Activated naive CD8-positive, alpha-beta T cell treated with anti-CD3 and anti-CD28 coated beads for 36 hours (primary cell): ENCODE results near the gene SLC37A1. TPM values are rescaled to one million over a fixed set of nuclear protein-coding genes. Genes with fewer than 3 reads are reported as not detected.

ENCODE experiments used
- DNase-seq: peaks from one replicate; pipeline ENCODE4 v3.0.0; 2021
- H3K27ac Mint-ChIP-seq: one replicate; pipeline ENCODE4 v1.8.0; 2022; ENCODE audit warnings: mild to moderate bottlenecking, moderate library complexity, mixed read lengths
- H3K27me3 Mint-ChIP-seq: one replicate; pipeline ENCODE4 v1.8.0; 2022; ENCODE audit warnings: mild to moderate bottlenecking, mixed read lengths
- H3K36me3 Mint-ChIP-seq: one replicate; pipeline ENCODE4 v1.8.0; 2021; ENCODE audit warnings: mild to moderate bottlenecking, mixed read lengths
- H3K4me1 Mint-ChIP-seq: one replicate; pipeline ENCODE4 v1.8.0; 2021; ENCODE audit warnings: mixed read lengths
- H3K4me3 Mint-ChIP-seq: one replicate; pipeline ENCODE4 v1.8.0; 2022; ENCODE audit warnings: mild to moderate bottlenecking, moderate library complexity, mixed read lengths
- H3K9me3 Mint-ChIP-seq: one replicate; pipeline ENCODE4 v1.8.0; 2022; ENCODE audit warnings: mixed read lengths
- total RNA-seq, 2 experiments: library from RNA; stranded (reverse); gene quantifications; one replicate each; pipeline ENCODE4 v1.2.3, GENCODE V29; 2021

The SLC37A1 gene
- total RNA-seq, 2 experiments from 2014 or later, result 15.7 to 17.5 TPM

DNA sequence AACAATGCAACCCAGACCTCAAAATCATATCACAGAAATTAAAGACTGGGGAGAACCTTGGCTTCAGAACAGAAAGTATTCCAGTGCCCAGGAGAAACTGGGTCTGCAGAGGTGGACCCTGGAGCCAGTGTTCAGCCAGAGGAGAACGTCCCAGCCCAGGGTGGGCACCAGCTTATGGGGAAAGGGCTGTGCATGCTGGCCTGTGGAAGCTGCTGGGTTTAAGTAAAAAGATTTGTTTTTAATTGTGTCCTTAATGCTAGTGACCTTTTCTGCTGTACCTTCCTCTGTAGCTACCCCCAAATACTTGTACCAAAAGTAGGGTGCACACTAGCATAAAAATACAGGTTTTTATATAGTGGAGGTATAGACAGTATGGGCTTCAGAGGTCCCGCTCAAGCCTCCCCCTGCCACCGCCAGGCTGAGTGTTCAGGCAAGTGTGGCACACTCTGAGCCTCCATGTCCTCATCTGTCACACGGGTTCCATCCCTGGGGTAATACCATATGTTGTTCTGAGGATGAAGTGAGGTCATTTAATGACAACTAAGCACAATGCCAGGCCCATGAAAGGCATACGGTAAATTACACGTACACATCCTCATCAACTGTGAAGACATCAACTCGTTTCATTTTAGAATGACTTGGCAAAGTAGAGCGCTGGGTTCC, 47.0 kb downstream of the SLC37A1 start:
- Mint-ChIP-seq H3K4me1 (no peaks in the 10 kb centered on the region), H3K9me3 (no peaks in the 10 kb centered on the region), H3K27me3 (no peaks in the 10 kb centered on the region), H3K4me3 (no peak overlapping the region), H3K27ac (no peak overlapping the region), H3K36me3 (no peaks in the 10 kb centered on the region)
- DNase-seq, result no peak

DNA sequence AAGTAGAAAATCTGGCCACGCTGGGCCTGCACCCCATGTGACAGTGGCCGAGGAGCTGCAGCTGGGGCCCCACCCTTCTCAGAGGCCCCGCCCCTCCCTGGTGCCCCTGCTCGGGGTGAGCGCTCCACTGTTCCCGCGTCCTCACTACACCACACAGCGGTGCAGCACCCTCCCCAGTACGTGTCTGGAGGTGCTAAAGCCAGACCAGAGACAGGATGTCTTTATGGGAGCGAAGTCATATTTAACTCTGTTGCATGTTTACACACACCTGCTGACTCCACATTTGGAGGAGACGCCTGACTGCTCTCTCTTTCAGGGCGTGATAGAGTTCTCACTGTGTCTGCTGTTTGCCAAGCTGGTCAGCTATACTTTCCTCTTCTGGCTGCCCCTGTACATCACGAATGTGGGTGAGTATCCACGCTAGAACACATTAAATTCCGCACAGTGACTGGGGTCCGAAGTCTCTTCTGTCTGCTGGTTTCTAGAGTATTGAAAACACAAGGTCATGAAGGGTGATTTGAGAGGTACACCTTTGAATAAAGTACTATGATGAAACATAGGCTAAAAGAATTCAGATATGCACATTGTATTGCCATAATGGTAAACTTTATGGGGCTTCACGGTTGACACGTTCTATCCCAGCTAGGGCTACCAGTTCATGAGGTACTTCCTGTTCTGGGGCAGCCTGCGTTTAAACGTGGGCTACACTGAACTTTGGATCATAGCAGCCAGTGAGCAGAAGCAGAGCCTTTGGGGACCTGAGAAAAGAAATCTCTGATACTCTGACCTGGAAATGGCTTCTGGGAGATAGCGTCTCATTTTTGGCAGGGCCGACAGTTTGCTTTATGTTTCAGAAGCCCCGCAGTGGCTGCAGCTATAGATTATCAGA, 48.4 kb downstream of the SLC37A1 start:
- Mint-ChIP-seq H3K9me3 (no peaks in the 10 kb centered on the region), H3K4me3 (no peak overlapping the region), H3K27me3 (no peaks in the 10 kb centered on the region), H3K36me3 (no peaks in the 10 kb centered on the region), H3K27ac (no peak overlapping the region), H3K4me1 (no peaks in the 10 kb centered on the region)
- no peak for DNase-seq

DNA sequence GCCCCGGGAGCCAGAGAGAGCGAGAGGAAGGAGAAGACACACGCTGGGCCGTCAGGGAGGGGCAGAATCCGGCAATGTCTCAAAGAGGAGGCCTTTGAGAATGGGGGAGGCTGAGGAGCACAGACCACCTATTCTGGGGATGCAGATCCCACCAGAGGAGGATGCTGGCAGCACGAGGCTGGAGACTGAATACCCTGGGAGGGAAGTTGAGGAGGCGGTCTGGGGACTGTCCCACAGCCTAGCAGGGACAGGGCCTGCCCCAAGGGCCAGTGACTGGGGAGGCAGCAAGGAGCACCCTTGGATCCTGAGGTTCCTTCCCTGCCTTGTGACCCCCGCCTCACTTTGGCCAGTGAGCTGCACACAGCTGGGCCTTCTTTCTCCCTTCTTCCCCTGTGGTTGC, 49.2 kb downstream of the SLC37A1 start:
- Mint-ChIP-seq H3K36me3 (peaks cover 3% of the 10 kb centered on the region), H3K27ac (no peak overlapping the region), H3K9me3 (no peaks in the 10 kb centered on the region), H3K4me1 (no peaks in the 10 kb centered on the region), H3K4me3 (no peak overlapping the region), H3K27me3 (no peaks in the 10 kb centered on the region)
- DNase-seq, result no peak

DNA sequence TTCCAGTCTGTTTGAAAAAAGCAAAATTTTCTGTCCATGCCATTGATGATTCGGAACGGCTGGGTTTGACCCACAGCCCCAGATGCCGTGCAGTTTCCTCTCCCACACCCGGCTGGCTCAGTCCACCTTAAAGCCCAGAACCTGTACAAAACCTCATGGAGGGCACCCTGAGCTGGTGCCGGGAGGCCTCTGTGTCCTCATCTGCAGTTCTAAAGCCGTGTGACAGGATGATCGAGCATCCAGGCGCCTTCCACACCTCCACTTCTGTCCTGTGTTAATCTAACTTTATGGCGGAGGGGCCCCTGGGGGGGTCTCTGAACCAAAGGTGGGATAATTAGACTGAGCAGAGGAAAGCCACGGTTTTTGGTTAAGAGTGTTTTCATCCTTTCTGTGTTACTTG, 49.6 kb downstream of the SLC37A1 start:
- H3K4me1 Mint-ChIP-seq, result no peaks in the 10 kb centered on the region
- H3K36me3 Mint-ChIP-seq, result peaks cover 3% of the 10 kb centered on the region
- DNase-seq, result no peak
- H3K9me3 Mint-ChIP-seq, result no peaks in the 10 kb centered on the region
- no peaks in the 10 kb centered on the region for H3K27me3 Mint-ChIP-seq
- no peak overlapping the region for H3K4me3 Mint-ChIP-seq
- no peak overlapping the region for H3K27ac Mint-ChIP-seq

DNA sequence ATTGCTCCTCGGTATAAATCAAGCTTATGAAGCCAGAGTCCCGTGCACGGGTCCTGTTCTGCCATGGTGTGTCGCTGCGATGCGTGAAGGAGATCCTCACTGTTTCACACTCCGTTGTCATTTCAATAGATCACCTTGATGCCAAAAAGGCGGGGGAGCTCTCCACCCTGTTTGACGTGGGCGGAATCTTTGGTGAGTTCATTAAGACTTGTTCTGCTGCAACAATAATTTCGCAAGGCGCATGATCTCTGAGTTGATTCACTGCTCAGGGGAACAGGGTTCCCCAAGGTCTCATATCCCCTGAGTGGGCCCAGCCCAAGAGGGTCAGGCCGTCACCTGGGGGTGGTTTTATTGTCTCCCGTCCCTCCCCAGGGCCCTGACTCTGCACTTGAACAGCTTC, 50.0 kb downstream of the SLC37A1 start:
- no peak for DNase-seq
- H3K4me3 Mint-ChIP-seq, result no peak overlapping the region
- no peaks in the 10 kb centered on the region for H3K9me3 Mint-ChIP-seq
- peaks cover 3% of the 10 kb centered on the region for H3K36me3 Mint-ChIP-seq
- no peaks in the 10 kb centered on the region for H3K27me3 Mint-ChIP-seq
- H3K4me1 Mint-ChIP-seq, result no peaks in the 10 kb centered on the region
- H3K27ac Mint-ChIP-seq, result no peak overlapping the region

DNA sequence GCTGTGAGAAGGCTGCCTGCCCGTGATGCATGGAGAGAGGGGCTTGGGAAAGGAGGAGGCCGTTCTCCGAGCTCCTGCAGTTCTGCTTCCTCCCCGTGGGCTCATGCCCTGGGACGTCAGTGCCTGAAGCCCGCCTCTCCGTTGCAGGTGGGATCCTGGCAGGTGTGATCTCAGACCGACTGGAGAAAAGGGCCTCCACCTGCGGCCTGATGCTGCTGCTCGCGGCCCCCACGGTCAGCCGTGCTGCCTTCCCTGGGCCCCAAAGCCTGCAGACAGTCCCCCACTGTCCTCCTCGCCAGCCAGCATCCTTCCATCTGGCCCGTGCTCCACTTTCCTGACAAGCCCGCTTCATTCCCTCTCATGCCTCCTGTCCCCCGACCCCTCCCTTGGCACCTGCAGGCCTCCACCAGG, 50.9 kb downstream of the SLC37A1 start:
- no peaks in the 10 kb centered on the region for H3K9me3 Mint-ChIP-seq
- no peak overlapping the region for H3K27ac Mint-ChIP-seq
- DNase-seq, result no peak
- no peaks in the 10 kb centered on the region for H3K27me3 Mint-ChIP-seq
- H3K4me1 Mint-ChIP-seq, result no peaks in the 10 kb centered on the region
- no peak overlapping the region for H3K4me3 Mint-ChIP-seq
- peaks cover 4% of the 10 kb centered on the region for H3K36me3 Mint-ChIP-seq

DNA sequence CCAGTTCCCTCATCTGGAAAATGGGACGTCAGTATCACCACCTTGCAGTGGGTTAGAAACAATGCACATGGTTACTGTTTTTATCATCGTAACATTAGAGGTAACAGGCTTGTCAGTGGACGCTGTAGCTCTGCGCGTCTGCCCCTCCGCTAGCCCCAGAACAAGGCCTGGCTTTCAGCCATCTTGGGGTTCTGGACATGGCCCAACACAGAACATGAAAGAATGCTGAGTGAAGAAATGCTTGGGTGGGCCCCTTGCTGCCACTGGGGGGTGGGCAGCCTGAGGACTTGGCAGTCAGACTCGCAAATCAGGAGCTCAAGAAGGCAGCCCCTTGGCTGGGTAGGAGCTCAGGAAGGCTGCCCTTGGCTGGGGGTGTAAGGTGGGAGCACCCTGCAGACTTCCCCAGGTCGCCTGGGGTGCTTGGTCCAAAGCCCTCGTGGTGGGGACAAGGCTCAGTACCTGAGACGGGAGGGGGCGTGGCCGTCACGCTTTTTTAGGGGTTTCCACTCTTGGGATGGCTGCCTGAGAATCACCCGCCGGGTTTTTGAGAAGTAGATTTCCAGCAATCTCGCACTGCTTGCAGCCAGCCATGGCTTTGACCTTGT, 51.7 kb downstream of the SLC37A1 start:
- H3K4me1 Mint-ChIP-seq, result peaks cover under 1% of the 10 kb centered on the region
- DNase-seq, result no peak
- no peaks in the 10 kb centered on the region for H3K9me3 Mint-ChIP-seq
- peaks cover 4% of the 10 kb centered on the region for H3K36me3 Mint-ChIP-seq
- no peak overlapping the region for H3K27ac Mint-ChIP-seq
- no peaks in the 10 kb centered on the region for H3K27me3 Mint-ChIP-seq
- no peak overlapping the region for H3K4me3 Mint-ChIP-seq

DNA sequence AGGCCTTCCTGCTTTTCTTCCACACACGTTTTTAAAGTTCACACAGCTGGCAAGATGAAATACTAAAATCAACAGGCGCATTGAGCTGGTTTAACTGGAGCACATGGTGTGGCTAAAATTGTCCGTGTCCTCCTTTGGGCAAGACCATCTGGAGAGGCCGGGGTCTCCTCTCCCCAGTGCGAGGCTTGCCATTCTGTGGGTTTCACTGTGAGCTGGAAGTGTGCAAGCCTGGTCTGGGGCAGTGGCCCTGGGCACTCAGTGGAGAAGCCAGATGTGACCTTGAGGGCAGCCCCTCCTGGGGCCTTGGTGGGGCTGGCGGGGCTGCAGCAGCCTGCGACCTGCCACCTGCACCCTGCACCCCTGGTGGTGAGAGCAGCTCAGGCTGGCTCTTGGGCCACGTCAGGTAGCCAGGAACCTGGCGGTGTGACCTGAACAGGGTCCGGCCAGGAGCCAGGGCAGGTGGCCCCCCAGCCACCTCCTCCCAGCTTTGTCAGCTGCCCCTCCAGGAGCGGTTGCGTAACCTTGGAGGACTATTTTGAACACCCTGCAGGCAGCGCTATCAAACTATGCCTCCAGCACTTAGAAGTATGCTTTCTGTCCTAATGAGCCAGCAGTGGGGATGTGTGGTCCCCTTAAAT, 52.4 kb downstream of the SLC37A1 start:
- no peak for DNase-seq
- Mint-ChIP-seq H3K27me3 (no peaks in the 10 kb centered on the region), H3K4me3 (no peak overlapping the region), H3K4me1 (peaks cover 1% of the 10 kb centered on the region), H3K36me3 (peaks cover 6% of the 10 kb centered on the region), H3K27ac (no peak overlapping the region), H3K9me3 (no peaks in the 10 kb centered on the region)

DNA sequence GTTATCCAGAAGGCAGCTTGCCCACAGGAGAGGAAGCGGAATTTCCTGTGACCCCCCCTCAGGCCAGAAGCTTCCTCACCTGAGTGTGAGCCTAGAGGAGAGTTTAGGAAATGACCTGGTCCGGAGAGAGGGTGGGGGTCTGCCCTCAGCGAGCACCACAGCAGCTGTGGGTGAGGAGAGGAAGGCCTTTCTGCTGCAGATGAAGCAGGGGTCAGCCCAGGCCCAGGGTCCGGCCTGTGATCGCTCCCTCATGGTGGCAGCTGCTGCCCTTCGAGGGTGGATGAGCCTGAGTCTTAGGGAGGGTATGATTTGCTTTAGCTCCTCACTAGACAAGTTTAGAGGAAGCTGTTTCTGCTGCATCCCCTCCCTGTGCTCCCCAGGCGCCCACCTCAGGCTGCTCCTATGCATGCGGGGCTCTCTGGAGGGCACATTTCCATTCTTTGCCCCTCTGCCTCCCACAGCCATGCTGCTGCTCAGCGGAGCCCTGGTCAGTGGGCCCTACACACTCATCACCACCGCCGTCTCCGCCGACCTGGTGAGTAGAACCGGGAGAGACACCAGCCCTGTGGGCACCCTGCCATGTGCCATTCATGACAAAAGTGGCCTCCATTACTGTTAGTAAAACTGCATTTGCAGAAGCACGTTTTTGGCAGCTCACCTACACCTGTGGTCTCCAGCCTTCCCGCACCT, 53.0 kb downstream of the SLC37A1 start:
- H3K4me1 Mint-ChIP-seq, result peaks cover 1% of the 10 kb centered on the region
- no peak for DNase-seq
- no peaks in the 10 kb centered on the region for H3K27me3 Mint-ChIP-seq
- peaks cover 9% of the 10 kb centered on the region for H3K36me3 Mint-ChIP-seq
- H3K9me3 Mint-ChIP-seq, result no peaks in the 10 kb centered on the region
- H3K4me3 Mint-ChIP-seq, result no peak overlapping the region
- no peak overlapping the region for H3K27ac Mint-ChIP-seq

DNA sequence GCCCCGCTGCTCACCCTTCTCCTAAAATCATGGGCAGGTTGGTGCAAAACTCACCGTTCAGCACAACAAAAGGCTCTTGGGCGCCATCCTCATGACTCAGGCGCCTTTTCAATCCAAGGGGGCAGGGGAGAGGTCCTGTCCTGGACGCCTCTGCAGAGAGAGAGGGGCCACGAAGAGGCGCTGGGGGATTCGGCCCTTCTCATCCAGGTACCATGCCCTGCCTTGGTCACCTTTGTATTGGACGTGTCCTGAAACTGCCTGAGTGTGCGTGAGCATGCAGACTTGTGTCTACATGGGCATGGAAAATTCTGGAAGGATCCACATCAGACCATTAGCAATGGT, 53.5 kb downstream of the SLC37A1 start:
- Mint-ChIP-seq H3K27ac (no peak overlapping the region), H3K4me1 (peaks cover 1% of the 10 kb centered on the region), H3K4me3 (no peak overlapping the region), H3K27me3 (no peaks in the 10 kb centered on the region), H3K9me3 (no peaks in the 10 kb centered on the region), H3K36me3 (peaks cover 13% of the 10 kb centered on the region)
- no peak for DNase-seq

DNA sequence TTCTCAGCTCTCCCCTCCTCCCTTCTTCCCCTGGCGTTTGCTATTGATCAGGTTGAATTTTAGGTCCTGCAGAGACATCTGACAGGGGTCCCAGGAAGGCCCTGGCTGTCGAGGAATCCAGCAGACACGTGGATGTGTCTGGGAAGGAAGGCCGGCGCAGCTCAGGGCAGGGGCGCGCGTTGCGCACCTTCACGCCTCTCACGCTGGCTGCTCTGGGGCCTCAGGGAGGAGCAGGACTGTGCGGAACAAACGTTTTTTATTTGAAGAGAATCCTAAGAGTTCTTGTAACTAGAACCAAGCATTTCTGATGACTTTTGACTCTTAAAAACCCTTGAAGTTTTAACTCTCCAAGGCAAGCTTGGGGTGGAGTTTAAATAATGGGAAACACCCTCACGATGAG, 54.2 kb downstream of the SLC37A1 start:
- Mint-ChIP-seq H3K4me3 (no peak overlapping the region), H3K9me3 (no peaks in the 10 kb centered on the region), H3K27ac (no peak overlapping the region), H3K4me1 (peaks cover 1% of the 10 kb centered on the region), H3K27me3 (no peaks in the 10 kb centered on the region), H3K36me3 (peaks cover 13% of the 10 kb centered on the region)
- DNase-seq, result no peak

DNA sequence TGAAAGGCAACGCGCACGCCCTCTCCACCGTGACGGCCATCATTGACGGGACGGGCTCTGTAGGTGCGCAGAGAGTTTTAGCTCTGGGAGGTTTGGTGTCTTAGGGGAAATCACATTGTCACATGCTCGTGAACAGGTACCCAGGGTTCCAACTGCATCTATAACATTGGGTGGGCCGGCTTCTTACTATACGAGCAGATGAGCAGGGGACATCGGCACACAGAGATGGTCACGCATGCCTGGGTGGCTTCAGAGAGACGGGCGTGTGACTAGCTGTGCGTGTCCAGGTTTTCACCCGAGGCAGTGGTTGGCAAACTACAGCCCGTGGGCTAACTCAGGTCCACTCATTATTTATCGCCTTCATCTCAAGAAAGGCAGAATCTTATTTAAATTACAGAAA, 54.7 kb downstream of the SLC37A1 start:
- no peaks in the 10 kb centered on the region for H3K27me3 Mint-ChIP-seq
- H3K36me3 Mint-ChIP-seq, result peaks cover 13% of the 10 kb centered on the region
- H3K4me1 Mint-ChIP-seq, result peaks cover 1% of the 10 kb centered on the region
- no peak overlapping the region for H3K4me3 Mint-ChIP-seq
- no peak overlapping the region for H3K27ac Mint-ChIP-seq
- no peak for DNase-seq
- H3K9me3 Mint-ChIP-seq, result no peaks in the 10 kb centered on the region

DNA sequence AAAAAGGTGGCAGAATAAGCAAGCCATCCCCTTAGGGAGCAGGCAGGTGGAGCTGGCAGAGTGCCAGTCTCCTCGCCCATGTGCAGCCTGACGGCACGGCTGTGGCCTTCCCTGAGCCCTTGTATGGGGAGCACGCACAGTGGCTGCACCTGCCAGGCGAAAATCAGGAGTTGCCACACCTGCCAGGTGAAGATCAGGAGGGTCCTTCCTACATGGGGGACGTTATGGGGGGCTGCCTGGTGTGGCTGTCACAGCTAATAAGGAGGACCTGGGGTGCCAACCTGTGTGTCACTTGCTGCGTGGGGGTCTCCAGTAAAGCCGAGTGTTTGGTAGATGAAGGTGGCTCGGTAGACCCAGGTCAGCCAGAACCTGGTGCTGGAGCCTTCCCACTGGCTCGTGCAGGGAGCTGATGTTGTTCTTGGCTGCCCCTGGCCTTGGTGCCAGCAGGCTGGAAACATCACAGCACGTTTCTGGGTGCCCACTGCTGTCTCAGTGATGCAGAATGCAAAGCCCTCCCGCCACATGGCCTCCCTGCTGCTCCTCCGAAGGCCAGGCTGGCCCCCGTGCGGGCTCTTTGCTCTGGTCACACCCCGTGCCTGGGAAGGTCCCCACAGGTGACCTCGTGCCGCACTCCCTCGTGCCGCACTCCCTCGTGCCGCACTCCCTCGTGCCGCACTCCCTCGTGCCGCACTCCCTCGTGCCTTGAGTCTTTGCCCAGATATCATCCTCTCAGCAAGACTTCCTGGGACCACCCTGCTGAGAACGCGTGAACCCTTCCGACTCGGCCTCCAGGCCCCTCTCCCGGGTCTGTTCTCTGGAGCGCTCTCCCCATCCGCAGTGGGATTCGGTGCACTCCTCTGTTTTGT, 55.4 kb downstream of the SLC37A1 start:
- H3K27ac Mint-ChIP-seq, result no peak overlapping the region
- no peak for DNase-seq
- H3K9me3 Mint-ChIP-seq, result no peaks in the 10 kb centered on the region
- peaks cover 13% of the 10 kb centered on the region for H3K36me3 Mint-ChIP-seq
- H3K4me3 Mint-ChIP-seq, result no peak overlapping the region
- peaks cover 1% of the 10 kb centered on the region for H3K4me1 Mint-ChIP-seq
- H3K27me3 Mint-ChIP-seq, result no peaks in the 10 kb centered on the region

DNA sequence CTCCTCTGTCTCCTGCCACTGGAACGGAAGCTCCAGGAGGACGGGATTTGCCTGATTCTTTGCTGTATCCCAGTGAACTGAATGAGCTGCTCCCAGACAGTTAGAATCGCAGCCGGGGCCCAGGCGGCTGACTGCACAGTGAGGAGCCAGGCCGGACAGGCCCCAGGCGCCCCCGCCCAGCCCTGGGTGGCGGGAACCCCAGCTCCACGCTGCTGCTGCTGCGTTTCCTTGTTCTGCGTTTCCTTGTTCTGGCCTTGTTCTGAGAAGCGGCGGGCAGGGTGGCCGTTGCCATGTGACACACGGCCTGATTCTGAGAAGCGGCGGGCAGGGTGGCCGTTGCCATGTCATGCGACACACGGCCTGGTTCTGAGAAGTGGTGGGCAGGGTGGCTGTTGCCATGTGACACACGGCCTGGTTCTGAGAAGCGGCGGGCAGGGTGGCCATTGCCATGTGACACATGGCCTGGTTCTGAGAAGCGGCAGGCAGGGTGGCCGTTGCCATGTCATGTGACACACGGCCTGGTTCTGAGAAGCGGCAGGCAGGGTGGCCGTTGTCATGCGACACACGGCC, 56.2 kb downstream of the SLC37A1 start:
- Mint-ChIP-seq H3K27ac (no peak overlapping the region), H3K4me3 (no peak overlapping the region), H3K4me1 (peaks cover 1% of the 10 kb centered on the region), H3K9me3 (no peaks in the 10 kb centered on the region), H3K36me3 (peaks cover 15% of the 10 kb centered on the region), H3K27me3 (no peaks in the 10 kb centered on the region)
- no peak for DNase-seq
